ENCODE results near the gene ZNF774.
"Not testable (repeated sequence)": the region's sequence is repeated elsewhere in the genome, so short reads cannot be mapped to it uniquely, and the experiment has no call there.

The ZNF774 gene

GRCh38 chr15:90408657-90409056 lies 56.6 kb downstream of the ZNF774 start:
- Histone ChIP-seq H3K9ac (ENCODE audit: low read depth, low read length) (no peak overlapping the region), H3K27me3 (ENCODE audit: insufficient read depth, low read length) (no peaks in the 10 kb centered on the region), H3K4me1 (ENCODE audit: insufficient read depth, low read length) (peaks cover 66% of the 10 kb centered on the region), H3K4me3 (ENCODE audit: low read length) (no peak overlapping the region), H3K27ac (ENCODE audit: low read depth, low read length) (no peak overlapping the region), H3K36me3 (ENCODE audit: insufficient read depth, low read length) (no peaks in the 10 kb centered on the region), H3K9me3 (ENCODE audit: insufficient read depth, low read depth, low read length) (no peaks in the 10 kb centered on the region)
- WGBS = 93% methylated on average over 3 of the region's 3 CpGs

- WGBS = 97% methylated on average over 3 of the region's 3 CpGs
- H3K9me3 ChIP-seq (ENCODE audit: insufficient read depth, low read depth, low read length) = not testable (repeated sequence)
Observed at GRCh38 chr15:90409587-90409986, 57.5 kb downstream of the ZNF774 start.

GRCh38 chr15:90410316-90410715 lies 58.2 kb downstream of the ZNF774 start:
- not testable (repeated sequence) for H3K9me3 ChIP-seq (ENCODE audit: insufficient read depth, low read depth, low read length); H3K27me3 ChIP-seq (ENCODE audit: insufficient read depth, low read length); H3K9ac ChIP-seq (ENCODE audit: low read depth, low read length); H3K4me3 ChIP-seq (ENCODE audit: low read length); H3K36me3 ChIP-seq (ENCODE audit: insufficient read depth, low read length); H3K27ac ChIP-seq (ENCODE audit: low read depth, low read length)
- 94% methylated on average over 4 of the region's 4 CpGs for WGBS
- H3K4me1 ChIP-seq (ENCODE audit: insufficient read depth, low read length) = peaks cover 72% of the 10 kb centered on the region

More at GRCh38 chr15:90409587-90409986, 57.5 kb downstream of the ZNF774 start:
- H3K9ac ChIP-seq (ENCODE audit: low read depth, low read length); H3K27ac ChIP-seq (ENCODE audit: low read depth, low read length); H3K27me3 ChIP-seq (ENCODE audit: insufficient read depth, low read length); H3K4me3 ChIP-seq (ENCODE audit: low read length); H3K36me3 ChIP-seq (ENCODE audit: insufficient read depth, low read length): not testable (repeated sequence)
- H3K4me1 ChIP-seq (ENCODE audit: insufficient read depth, low read length) = peaks cover 72% of the 10 kb centered on the region

DNA sequence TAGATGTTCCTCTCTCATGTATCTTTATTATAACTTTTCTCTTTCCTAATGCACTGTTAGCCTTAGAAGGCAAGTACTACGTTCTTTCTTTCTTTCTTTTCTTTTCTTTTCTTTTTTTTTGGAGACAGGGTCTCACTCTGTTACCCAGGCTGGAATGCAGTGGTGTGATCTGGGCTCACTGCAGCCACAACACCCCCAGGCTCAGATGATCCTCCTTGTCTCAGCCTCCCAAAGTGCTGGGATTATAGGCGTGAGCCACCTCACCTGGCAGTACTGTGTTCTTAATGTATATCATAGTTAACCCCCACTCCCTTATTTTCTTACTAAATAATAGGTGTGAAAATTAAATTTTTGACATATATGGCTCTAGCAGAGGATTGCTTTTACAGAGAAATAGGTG lies 59.1 kb downstream of the ZNF774 start:
- Histone ChIP-seq H3K9me3 (ENCODE audit: insufficient read depth, low read depth, low read length) (no peaks in the 10 kb centered on the region), H3K4me3 (ENCODE audit: low read length) (no peak overlapping the region), H3K27me3 (ENCODE audit: insufficient read depth, low read length) (no peaks in the 10 kb centered on the region), H3K27ac (ENCODE audit: low read depth, low read length) (peak overlapping the region; percentile 82), H3K4me1 (ENCODE audit: insufficient read depth, low read length) (peaks cover 69% of the 10 kb centered on the region), H3K9ac (ENCODE audit: low read depth, low read length) (no peak overlapping the region), H3K36me3 (ENCODE audit: insufficient read depth, low read length) (no peaks in the 10 kb centered on the region)
- 67% methylated on average over 1 of the region's 2 CpGs for WGBS

Data from HUES64 (cell line).